GM19372 (cell line): ENCODE data around the gene C6orf132.

Experiments
- ATAC-seq: cut with Tn5 transposase; IDR thresholded peaks from one replicate; pipeline ENCODE4 v1.9.1; 2021; ENCODE audit warnings: mild to moderate bottlenecking, low read depth, moderate library complexity; ENCODE audit not compliant: unreplicated experiment

C6orf132 gene

DNA sequence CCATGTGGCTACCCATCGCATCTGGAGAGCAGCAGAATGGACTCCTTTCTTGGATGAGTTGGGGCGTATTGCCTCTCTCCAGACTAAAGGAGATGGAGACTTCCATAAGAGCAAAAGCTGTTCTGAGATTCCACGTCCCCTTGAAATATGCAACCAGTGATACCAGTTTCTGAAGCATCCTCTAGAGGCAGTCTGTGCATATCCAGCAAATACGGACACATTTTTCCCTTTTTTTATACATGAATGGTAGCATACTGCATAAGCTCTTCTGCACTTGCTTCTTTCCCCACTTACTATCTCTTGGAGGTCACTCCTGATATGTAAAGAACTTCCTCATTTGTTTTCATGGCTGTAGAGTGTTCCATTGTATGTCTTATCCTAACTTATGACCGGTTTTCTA is 57.5 kb downstream of the C6orf132 start:
- ATAC-seq = no peak

DNA sequence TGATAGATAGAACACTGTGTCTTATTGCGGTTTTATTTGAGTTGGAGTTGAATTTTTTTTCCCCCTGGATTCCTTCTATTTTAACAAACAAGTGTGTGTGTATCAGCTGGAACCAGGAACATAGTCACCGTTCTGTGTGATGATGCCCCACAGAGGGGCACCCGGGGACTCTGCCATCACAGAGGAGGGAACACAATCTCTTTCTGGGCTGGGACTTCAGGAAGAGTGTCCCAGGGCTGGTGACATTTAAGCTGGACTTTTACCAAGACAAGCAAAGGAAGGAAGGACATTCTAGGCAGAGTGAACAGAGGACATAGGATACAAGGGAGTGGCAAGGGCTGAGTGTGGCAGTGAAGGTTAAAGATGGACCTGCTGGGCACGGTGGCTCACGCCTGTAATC is 58.9 kb downstream of the C6orf132 start:
- no peak for ATAC-seq

DNA sequence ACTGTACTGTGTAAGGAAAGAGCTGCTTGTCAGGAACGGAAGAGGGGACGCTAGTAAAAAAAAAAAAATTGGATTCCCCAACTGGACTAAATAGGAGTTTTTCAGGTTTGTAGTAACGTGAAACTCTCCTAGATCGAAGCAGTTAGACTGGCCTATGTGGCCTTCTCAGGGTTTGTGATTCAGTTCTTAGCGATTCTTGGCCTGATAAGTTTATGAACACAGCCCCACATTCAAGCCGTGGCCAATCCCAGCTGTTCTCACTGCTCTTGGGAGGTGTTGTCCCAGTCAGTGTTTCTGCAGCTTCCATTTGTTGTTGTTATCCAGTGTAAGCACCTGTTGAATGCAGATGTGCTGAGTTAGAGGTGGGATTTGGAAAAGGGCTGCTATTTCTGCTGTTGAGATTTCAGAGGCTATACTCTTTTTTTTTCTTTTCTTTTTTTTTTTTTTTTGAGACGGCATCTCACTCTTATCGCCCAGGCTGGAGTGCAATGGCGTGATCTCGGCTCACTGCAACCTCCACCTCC is 62.4 kb downstream of the C6orf132 start:
- ATAC-seq = no peak

DNA sequence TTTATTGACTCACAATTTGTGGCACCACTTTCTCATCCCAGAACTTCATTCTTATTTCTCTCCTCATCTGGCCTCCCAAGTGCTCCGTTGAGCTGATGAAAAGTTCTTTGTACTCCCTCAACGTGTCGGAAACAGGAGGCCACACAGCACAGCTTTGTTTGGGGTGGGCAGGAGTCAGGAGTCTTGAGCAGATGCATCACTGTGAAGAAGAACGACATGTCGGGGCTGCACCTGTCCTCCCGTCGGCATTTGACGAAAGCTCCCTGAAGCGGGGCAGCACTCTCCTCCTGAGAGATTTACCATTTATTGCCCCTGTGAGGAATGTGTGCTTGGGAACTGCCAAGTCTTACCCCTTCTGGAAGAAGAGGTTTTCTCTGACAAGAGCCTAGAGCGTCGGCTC is 64.0 kb downstream of the C6orf132 start:
- ATAC-seq = no peak

DNA sequence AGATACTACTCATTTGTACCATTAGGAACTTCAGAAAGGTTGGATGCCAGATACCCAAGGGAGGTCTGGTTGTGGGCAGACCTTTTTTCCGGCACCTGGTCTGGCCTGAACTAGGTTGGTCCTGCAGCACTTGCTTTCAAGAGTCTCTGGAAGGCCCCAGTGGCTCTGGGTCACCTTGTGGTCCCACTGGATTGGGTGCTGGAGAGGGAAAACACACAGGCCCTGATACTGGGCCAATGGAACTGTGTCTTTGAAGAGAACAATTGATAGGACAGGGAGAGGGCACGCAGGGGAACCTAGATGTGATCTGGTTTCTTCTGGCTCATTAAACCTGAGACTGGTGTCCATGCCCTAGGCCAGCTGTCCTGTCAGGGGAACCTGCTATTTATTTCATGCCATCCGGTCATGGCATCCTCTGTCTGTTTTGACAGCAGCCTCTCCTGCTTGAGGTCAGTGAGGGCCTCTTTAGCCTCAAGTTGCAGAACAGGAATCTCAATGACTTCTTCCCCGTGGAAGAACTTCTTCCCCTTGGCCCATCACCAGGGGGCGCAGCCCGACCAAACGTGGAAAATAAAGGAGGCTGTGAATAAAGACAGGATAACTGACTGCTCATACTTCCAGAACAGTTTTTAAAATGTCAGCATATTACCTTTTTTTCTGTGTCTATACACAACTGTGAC is 67.1 kb downstream of the C6orf132 start:
- ATAC-seq = no peak

DNA sequence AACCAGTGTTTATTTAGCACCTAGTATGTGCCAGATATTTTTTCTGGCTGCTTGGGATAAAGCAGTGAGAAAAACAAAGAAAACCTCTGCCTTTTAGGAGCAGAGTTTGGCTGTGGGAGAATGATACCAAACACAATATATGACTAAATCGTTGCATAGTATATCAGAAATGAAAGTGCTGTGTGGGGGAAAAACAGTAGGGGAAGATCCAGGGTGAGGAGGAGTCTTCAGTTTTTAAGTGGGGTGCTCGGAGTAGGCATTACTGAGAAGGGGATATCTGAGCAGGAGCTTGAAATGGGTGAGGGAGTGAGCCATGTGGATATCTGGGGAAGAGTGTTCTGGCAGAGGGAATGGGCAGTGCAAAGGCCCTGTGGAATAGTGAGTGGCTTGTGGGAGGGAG is 69.1 kb downstream of the C6orf132 start:
- no peak for ATAC-seq

DNA sequence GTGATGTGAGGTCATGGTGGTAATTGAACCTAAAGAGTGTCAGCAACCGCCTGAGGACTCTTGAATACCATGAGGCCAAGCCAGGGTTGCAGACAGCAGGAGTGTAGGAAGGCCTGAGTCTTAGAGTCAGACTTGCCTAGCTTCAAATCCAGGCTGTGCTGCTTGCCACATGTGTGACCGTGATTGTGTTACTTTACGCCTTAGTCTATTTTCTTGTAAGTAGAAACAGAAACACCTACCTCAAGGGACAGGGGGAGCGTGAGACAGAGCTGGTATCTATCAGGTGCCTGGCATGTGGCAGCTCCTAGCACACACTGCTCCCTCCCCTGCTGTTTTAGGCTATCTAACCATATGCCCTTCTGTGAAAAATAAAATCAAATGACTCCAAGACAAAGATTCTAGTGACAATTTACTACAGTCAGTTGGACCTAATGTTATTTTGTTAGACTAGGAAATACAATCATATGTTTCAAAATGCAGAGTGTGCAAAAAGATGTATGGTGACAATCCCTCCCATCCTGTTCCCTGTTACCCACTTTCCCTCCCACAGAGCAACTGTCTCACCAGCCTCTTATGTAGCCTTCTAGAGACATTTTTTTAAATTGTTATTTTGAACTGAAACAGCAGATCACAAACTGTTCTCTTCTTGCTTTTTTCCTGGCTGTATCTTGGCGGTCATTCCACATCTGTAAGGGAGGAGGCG is 70.4 kb downstream of the C6orf132 start:
- no peak for ATAC-seq

DNA sequence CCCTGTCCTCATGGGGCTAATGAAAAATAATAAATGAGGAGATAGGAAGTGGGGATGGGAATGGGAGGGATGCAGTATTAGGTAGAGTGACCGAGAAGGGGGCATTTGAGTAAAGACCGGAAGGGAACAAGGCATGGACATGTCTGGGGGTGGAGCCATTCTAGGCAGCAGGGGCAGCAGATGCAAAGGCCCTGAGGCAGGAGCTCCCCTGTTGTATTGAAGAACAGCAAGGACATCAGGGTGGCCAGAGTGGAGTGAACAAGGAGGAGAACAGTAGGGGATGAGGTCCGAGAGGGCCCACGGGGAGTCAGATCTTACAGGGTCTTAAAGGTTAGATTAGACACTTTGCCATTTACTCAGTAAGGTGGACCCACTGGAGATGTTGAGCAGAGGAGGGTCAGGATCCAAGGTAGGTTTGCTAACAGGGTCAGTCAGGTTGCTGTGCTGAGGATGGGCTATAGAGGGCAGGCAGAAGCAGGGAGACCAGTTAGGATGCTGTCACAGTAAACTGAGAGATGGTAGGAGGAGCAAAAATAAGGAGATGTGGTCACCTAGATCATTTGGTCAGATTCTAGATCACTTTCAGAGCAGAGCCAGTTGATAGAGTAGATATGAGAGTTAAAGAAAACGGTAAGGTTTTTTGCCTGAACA is 73.4 kb downstream of the C6orf132 start:
- ATAC-seq = no peak

DNA sequence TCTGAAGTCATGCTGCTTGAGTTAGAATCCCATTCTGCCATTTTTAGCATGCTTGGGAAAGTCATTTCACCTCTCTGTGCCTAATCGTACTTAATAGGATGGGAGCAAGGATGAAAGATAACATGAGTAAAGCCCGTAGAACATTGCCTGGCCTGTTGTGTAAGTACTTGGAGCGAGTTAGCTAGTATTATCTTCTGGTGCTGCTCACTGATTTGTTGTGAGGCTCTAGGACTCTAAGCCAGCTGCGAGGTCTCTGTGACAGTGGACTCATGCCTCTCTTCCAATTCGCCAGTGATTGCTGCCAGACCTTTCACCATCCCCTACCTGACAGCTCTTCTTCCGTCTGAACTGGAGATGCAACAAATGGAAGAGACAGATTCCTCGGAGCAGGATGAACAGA is 74.2 kb downstream of the C6orf132 start:
- no peak for ATAC-seq

DNA sequence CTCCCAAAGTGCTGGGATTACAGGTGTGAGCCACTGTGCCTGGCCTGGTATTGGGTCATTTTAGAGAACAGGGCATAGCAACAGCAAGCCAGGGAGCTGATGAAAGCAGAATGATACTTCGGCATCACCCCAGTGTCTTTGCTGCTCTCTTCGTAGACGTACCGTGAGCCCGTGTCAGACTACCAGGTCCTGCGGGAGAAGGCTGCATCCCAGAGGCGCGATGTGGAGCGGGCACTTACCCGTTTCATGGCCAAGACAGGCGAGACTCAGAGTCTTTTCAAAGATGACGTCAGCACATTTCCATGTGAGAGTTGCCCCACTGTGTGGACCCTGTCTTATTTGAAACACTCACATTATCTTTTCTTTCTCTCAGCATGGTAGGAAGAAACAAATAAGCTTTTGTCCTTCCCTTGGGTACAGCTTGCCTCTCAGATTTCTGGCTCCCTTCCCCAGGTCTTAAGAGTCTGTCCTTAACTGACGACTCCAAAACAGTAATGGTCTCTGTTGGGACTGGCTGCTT is 76.2 kb downstream of the C6orf132 start:
- no peak for ATAC-seq

DNA sequence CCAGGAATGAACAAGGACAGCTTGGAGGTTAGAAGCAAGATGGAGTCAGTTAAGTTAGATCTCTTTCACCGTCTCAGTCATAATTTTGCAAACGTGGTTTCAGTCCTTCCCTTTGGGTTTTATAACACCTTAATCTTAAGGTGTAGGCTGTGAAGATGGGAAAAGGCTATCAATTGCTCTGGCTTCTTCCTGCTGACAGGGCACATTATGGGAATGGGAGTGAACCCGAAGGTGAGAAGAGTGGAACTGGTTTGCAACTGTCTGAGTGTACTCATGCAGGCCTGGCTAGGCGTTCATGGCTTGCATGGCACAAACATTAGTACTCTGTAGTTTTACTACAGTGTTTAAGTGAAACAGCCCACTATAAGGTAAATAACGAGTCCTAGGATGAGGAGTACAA is 82.7 kb downstream of the C6orf132 start:
- no peak for ATAC-seq

DNA sequence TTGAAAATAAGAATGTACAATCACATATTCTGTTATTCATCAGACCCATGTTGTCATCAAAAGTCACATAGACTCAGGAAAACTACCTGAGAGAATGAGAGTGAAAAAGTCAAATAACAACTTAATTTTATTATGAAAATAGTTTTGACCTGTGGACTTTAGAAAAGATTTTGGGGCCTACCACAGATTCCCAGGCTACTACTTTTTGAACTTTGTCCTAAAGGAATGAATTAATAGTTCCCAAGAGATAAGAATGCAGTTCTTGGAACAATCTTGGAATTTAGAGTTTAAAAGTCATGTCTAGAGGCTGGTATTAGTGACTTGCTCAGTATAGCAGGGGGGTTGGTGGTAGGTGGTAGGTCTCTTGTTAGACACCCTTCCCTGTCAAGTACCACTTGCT is 88.8 kb downstream of the C6orf132 start:
- no peak for ATAC-seq

DNA sequence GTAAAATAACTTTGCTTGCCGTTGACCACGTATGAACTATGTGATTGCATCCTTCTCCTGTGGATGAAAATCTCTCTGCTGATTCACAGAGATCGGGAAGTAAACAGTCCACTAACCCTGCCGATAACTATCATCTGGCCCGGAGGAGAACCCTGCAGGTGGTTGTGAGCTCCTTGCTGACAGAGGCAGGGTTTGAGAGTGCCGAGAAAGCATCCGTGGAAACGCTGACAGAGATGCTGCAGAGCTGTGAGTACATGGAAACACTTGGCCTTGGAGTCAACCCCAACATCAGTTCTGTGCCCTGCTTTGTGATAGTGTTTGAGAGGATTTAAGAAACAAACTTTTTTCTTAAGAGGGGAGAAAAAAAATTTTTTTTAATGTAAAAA is 91.2 kb downstream of the C6orf132 start:
- ATAC-seq = no peak
